GM13976 (cell line): ENCODE results near the gene GPR149.

ENCODE experiments used
- DNase-seq: peaks from one replicate; pipeline ENCODE4 v3.0.0; 2012; ENCODE audit warnings: low spot score
- CTCF ChIP-seq: IDR thresholded peaks from 2 replicates; pipeline ENCODE4 v1.5.1; 2012; ENCODE audit warnings: borderline replicate concordance, mild to moderate bottlenecking; ENCODE audit not compliant: insufficient read depth; ENCODE audit errors: extremely low read depth, missing control alignments, control extremely low read depth
- in situ Hi-C: fragments of 300-500 bp; cut with MboI; formaldehyde crosslinking; loops from one replicate; pipeline ENCODE4 v1.12.0; 2022; ENCODE audit warnings: low sequenced_read_pairs, mixed read lengths, inconsistent platforms; ENCODE audit not compliant: unreplicated experiment

Gene GPR149

DNA sequence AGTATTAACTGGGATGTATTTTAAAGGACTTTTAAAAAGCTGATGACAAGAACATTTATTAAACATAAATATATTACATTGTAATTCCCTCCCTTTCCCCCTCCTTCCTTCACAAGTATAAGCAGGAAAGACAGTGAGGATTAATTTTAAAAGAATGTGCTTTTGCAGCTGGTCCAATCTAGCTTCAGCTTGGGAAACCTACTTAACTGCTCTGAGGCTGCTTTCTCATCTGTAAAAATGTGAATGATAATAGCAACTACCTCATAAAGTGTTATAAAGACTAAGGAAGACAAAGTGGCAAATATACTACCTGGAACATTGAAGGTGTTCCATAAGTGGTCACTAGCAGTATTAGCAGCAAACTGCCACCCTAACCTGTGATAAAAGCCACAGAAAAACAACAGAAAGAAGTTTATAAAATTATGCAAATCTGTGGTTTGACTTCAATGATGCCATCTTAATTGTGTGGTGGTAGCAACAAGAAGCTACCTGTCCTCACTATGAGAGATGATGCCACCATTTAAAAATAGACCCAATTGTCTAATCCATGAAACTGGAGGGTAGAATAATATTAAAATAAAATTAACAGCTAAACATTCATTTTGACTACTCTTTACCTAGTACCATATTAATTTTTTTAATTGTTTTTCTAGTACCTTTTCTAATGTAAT is 125.7 kb downstream of the GPR149 start:
- no peak for TF ChIP-seq CTCF
- in situ Hi-C loops = loop anchor here (25.0 kb wide), 1 partner anchor 1583 kb away; no protein-coding TSS in a partner anchor
- DNase-seq = no peak

GRCh38 chr3:154301561-154301960 is 128.4 kb downstream of the GPR149 start:
- in situ Hi-C loops = loop anchor here (25.0 kb wide), 1 partner anchor 1586 kb away; no protein-coding TSS in a partner anchor
- DNase-seq = no peak
- TF ChIP-seq CTCF = no peak

GRCh38 chr3:154294016-154294415 is 136.0 kb downstream of the GPR149 start:
- no peak for DNase-seq
- in situ Hi-C loops = no loop called here
- no peak for TF ChIP-seq CTCF

DNA sequence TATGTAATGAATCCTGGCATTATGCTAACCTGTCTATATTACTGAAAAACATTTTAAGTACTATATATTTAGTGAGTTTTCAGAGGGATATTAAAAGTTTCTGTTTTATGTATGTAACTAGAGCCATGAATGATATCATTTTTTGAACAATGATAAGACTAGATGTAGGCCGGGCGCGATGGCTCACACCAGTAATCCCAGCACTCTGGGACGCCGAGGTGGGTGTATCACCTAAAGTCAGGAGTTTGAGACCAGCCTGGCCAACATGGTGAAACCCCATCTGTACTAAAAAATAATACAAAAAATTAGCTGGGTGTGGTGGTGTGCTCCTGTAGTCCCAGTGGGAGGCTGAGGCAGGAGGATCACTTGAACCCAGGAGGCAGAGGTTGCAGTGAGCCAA is 139.8 kb downstream of the GPR149 start:
- no peak for TF ChIP-seq CTCF
- DNase-seq = no peak
- in situ Hi-C loops = no loop called here
